Adrenal gland (tissue), 12 donors: ENCODE measurements around the gene ABHD16B. TPM values are rescaled to one million over a fixed set of nuclear protein-coding genes. Genes with fewer than 3 reads are reported as not detected.

Source experiments
- DNase-seq, 7 donors: peaks; one replicate each; pipeline ENCODE4 v3.0.0-alpha.2; 2019 to 2020
- H3K27ac ChIP-seq, 5 donors: fragments of 200-600 bp; sonication (generic) in 4 of 5; 1 replicate in 3 of 5; 2 replicates in 2 of 5; pipeline versions ENCODE4 v1.5.1 to v1.8.0; 2016 to 2020; ENCODE audit warnings: mild to moderate bottlenecking in 1 of 5
- H3K27me3 ChIP-seq: fragments of 200-600 bp; 2 replicates; pipeline ENCODE4 v1.8.0; 2021
- H3K36me3 ChIP-seq, 2 donors: fragments of 200-600 bp; replicated peaks in 1 of 2; 1 replicate in 1 of 2; 2 replicates in 1 of 2; pipeline versions ENCODE4 v1.5.1 to v1.8.0; 2018 to 2022
- H3K4me1 ChIP-seq, 2 donors: fragments of 200-600 bp; replicated peaks in 1 of 2; 1 replicate in 1 of 2; 2 replicates in 1 of 2; pipeline versions ENCODE4 v1.5.1 to v1.8.0; 2018 to 2021
- H3K4me3 ChIP-seq, 4 donors: fragments of 200-600 bp; sonication (generic) in 3 of 4; one replicate each; pipeline ENCODE4 v1.5.1; 2016 to 2018
- H3K9me3 ChIP-seq, 3 donors: fragments of 200-600 bp; sonication (generic) in 1 of 3; replicated peaks in 1 of 3; 1 replicate in 2 of 3; 2 replicates in 1 of 3; pipeline versions ENCODE4 v1.5.1 to v1.8.0; 2016 to 2021
- CTCF ChIP-seq, 6 experiments: fragments of 450-650 bp in 4 of 6; fragments of 200-600 bp in 2 of 6; sonication (generic) in 1 of 6; IDR thresholded peaks; 1 replicate in 5 of 6; 2 replicates in 1 of 6; pipeline versions ENCODE4 v1.5.1 to v1.8.0; 2016 to 2021; ENCODE audit warnings: antibody characterized with exemption in 6 of 6, mild to moderate bottlenecking in 2 of 6, moderate library complexity in 1 of 6
- POLR2A ChIP-seq, 2 donors: fragments of 450-650 bp; IDR thresholded peaks; one replicate each; pipeline ENCODE4 v1.6.1; 2017; ENCODE audit warnings: antibody characterized with exemption in 2 of 2, mild to moderate bottlenecking in 2 of 2, moderate library complexity in 1 of 2
- WGBS, 4 donors: extraction: QIAGEN DNeasy Blood & Tissue Kit in 2 of 4; methylation state at CpG; one replicate each; pipeline versions ENCODE4 v1.1.5 to v1.1.7; 2013 to 2017; 5-methylcytosine and 5-hydroxymethylcytosine counted together
- intact Hi-C, 2 donors: fragments of 100-400 bp; cut with DNase I; formaldehyde crosslinking; loops; one replicate each; pipeline versions ENCODE4 v1.14.1 to v1.15.0; 2022 to 2023
- polyA plus RNA-seq, 3 donors: library from polyadenylated mRNA; stranded (reverse); fragments of 200-250 nt in 2 of 3; fragments of 350-450 nt in 1 of 3; fragmentation: Illumina TruSeq in 1 of 3; extraction: RNeasy Lipid Tissue Mini Kit (QIAGEN cat#74804) in 1 of 3; gene quantifications; one replicate each; pipeline ENCODE4 v1.2.3, GENCODE V29; 2013 to 2014
- small RNA-seq, 2 donors: library from RNA; depleted of rRNA; stranded (forward); fragments of <200 nt; gene quantifications; one replicate each; pipeline ENCODE3, GENCODE V24; 2016
- total RNA-seq, 9 donors: library from RNA; depleted of rRNA in 4 of 9; stranded (reverse); fragments of >200 nt in 4 of 9; fragments of 120-200 nt in 1 of 9; fragmentation: NEBNext Ultra II Directional in 1 of 9; extraction: Animal tissue kit (Norgen Biotek cat#: 25700) in 1 of 9; gene quantifications; one replicate each; pipeline versions ENCODE4 v1.1.0 to v1.2.4, GENCODE V29; 2013 to 2023
- donor health status: healthy with polysubstance abuse.
- donor health status: Bipolar disorder and iron deficiency.
- donor health status: DM: yes; HTN: yes; CAD: no.
- donor health status: DM: no; HTN: no; CAD: no.
- donor health status: DM: no; HTN: no; CAD: no.
- donor health status: DM: yes; HTN: yes; CAD: no.

The ABHD16B gene
- total and polyA plus RNA-seq, 12 donors = 0.54 to 1.2 TPM; not detected in 10

GRCh38 chr20:63903796-63904561, 42.7 kb downstream of the ABHD16B start:
- Histone ChIP-seq H3K4me3 (no peak overlapping the region), H3K9me3 (no peaks in the 10 kb centered on the region), H3K27me3 (no peaks in the 10 kb centered on the region), H3K4me1 (peaks cover 3 to 28% of the 10 kb centered on the region in 2 donors), H3K36me3 (no peaks in the 10 kb centered on the region), H3K27ac (no peak overlapping the region)
- DNase-seq = no peak
- TF ChIP-seq POLR2A (IDR thresholded peaks at IDR 0.05) = no peak
- TF ChIP-seq CTCF (IDR thresholded peaks at IDR 0.05) = no peak
- 82 to 86% (median 85%) methylated on average over 11 of the region's 11 CpGs for WGBS, 4 donors
- intact Hi-C loops = no loop called here

GRCh38 chr20:63908008-63908682, 46.8 kb downstream of the ABHD16B start:
- H3K27me3 ChIP-seq = no peaks in the 10 kb centered on the region
- H3K4me3 ChIP-seq = no peak overlapping the region
- H3K36me3 ChIP-seq = no peaks in the 10 kb centered on the region
- no peak for TF ChIP-seq CTCF (IDR thresholded peaks at IDR 0.05)
- TF ChIP-seq POLR2A (IDR thresholded peaks at IDR 0.05) = no peak
- WGBS, 4 donors = 73 to 79% (median 74%) methylated on average over 14 to 16 of the region's 16 CpGs
- H3K9me3 ChIP-seq = no peaks in the 10 kb centered on the region
- peaks cover 0 to 18% of the 10 kb centered on the region in 2 donors for H3K4me1 ChIP-seq
- intact Hi-C loops = no loop called here
- no peak for DNase-seq
- no peak overlapping the region for H3K27ac ChIP-seq

GRCh38 chr20:63911176-63911575, 49.9 kb downstream of the ABHD16B start:
- H3K4me1 ChIP-seq = peaks cover 4 to 30% of the 10 kb centered on the region in 2 donors
- no peak for TF ChIP-seq CTCF (IDR thresholded peaks at IDR 0.05)
- TF ChIP-seq POLR2A (IDR thresholded peaks at IDR 0.05) = no peak
- no peaks in the 10 kb centered on the region for H3K36me3 ChIP-seq
- intact Hi-C loops = no loop called here
- H3K27me3 ChIP-seq = no peaks in the 10 kb centered on the region
- peak in 6 of 7 donors; percentile 47 to 70 (median 58) for DNase-seq
- 28 to 40% (median 33%) methylated on average over 12 of the region's 12 CpGs for WGBS, 4 donors
- no peak overlapping the region for H3K4me3 ChIP-seq
- no peaks in the 10 kb centered on the region for H3K9me3 ChIP-seq
- H3K27ac ChIP-seq = peak overlapping the region in 1 of 5 donors; percentile 45

Small RNA genes lying within 50 kb of the gene (small RNA-seq; reads per million reads assigned to genes)
- gene RNU1-134P = 0 reads per million in 2 donors

Other genes starting within 250 kb of the ABHD16B start
- 10 to 100 TPM in 6 of 9 donors, 1 to 10 TPM in 3; 5.7 to 18.2 (median 12.1) TPM for gene GMEB2, start 234.4 kb upstream of the ABHD16B start, total RNA-seq
- 10 to 100 TPM in 2 of 3 donors, 1 to 10 TPM in 1; 4.2 to 13.9 (median 13.6) TPM for gene GMEB2, start 234.4 kb upstream of the ABHD16B start, polyA plus RNA-seq
- gene STMN3, start 208.1 kb upstream of the ABHD16B start, total RNA-seq = 10 to 100 TPM; 29.2 to 85.0 (median 48.6) TPM
- 100 to 1,000 TPM in 1 of 3 donors, 10 to 100 TPM in 2; 34.5 to 109 (median 72.3) TPM for gene STMN3, start 208.1 kb upstream of the ABHD16B start, polyA plus RNA-seq
- gene RTEL1, start 203.2 kb upstream of the ABHD16B start, total RNA-seq = 100 to 1,000 TPM in 1 of 9 donors, 10 to 100 TPM in 8; 10.9 to 110 (median 32.1) TPM
- gene RTEL1, start 203.2 kb upstream of the ABHD16B start, polyA plus RNA-seq = 100 to 1,000 TPM in 1 of 3 donors, 10 to 100 TPM in 1, 1 to 10 TPM in 1; 9.4 to 109 (median 70.8) TPM
- 1 to 10 TPM in 6 of 9 donors, under 1 TPM in 1, not detected in 2; 0.78 to 6.7 (median 2.1) TPM for gene TNFRSF6B, start 164.8 kb upstream of the ABHD16B start, total RNA-seq
- gene TNFRSF6B, start 164.8 kb upstream of the ABHD16B start, polyA plus RNA-seq = 10 to 100 TPM in 2 of 3 donors, not detected in 1; 36.1 to 43.3 TPM
- 10 to 100 TPM; 31.7 to 63.8 (median 42.0) TPM for gene ARFRP1, start 153.5 kb upstream of the ABHD16B start, total RNA-seq
- 10 to 100 TPM; 18.8 to 75.9 (median 52.2) TPM for gene ARFRP1, start 153.5 kb upstream of the ABHD16B start, polyA plus RNA-seq
- 10 to 100 TPM; 20.9 to 56.2 (median 31.0) TPM for gene ZGPAT, start 153.5 kb upstream of the ABHD16B start, total RNA-seq
- 100 to 1,000 TPM in 1 of 3 donors, 10 to 100 TPM in 1, 1 to 10 TPM in 1; 4.4 to 120 (median 61.7) TPM for gene ZGPAT, start 153.5 kb upstream of the ABHD16B start, polyA plus RNA-seq
- gene LIME1, start 124.8 kb upstream of the ABHD16B start, total RNA-seq = 10 to 100 TPM in 4 of 9 donors, 1 to 10 TPM in 5; 1.6 to 32.2 (median 6.3) TPM
- 100 to 1,000 TPM in 1 of 3 donors, 10 to 100 TPM in 1, under 1 TPM in 1; 0.22 to 103 (median 45.0) TPM for gene LIME1, start 124.8 kb upstream of the ABHD16B start, polyA plus RNA-seq
- gene SLC2A4RG, start 121.7 kb upstream of the ABHD16B start, total RNA-seq = 100 to 1,000 TPM in 1 of 9 donors, 10 to 100 TPM in 8; 28.4 to 122 (median 46.7) TPM
- gene SLC2A4RG, start 121.7 kb upstream of the ABHD16B start, polyA plus RNA-seq = 100 to 1,000 TPM in 2 of 3 donors, 1 to 10 TPM in 1; 7.9 to 210 (median 150) TPM
- gene ZBTB46, start 30.2 kb upstream of the ABHD16B start, total RNA-seq = 10 to 100 TPM in 5 of 9 donors, 1 to 10 TPM in 4; 7.7 to 22.4 (median 13.7) TPM
- gene ZBTB46, start 30.2 kb upstream of the ABHD16B start, polyA plus RNA-seq = 10 to 100 TPM in 1 of 3 donors, 1 to 10 TPM in 1, under 1 TPM in 1; 0.77 to 11.3 (median 5.4) TPM
- gene TPD52L2, start 3.8 kb downstream of the ABHD16B start, total RNA-seq = 100 to 1,000 TPM in 6 of 9 donors, 10 to 100 TPM in 3; 81.9 to 125 (median 112) TPM
- 100 to 1,000 TPM in 2 of 3 donors, 10 to 100 TPM in 1; 92.2 to 114 (median 110) TPM for gene TPD52L2, start 3.8 kb downstream of the ABHD16B start, polyA plus RNA-seq
- 10 to 100 TPM; 53.8 to 78.0 (median 64.7) TPM for gene DNAJC5, start 33.6 kb downstream of the ABHD16B start, total RNA-seq
- gene DNAJC5, start 33.6 kb downstream of the ABHD16B start, polyA plus RNA-seq = 10 to 100 TPM; 26.5 to 31.7 (median 29.7) TPM
- gene UCKL1, start 94.9 kb downstream of the ABHD16B start, total RNA-seq = 10 to 100 TPM; 14.9 to 56.8 (median 37.7) TPM
- gene UCKL1, start 94.9 kb downstream of the ABHD16B start, polyA plus RNA-seq = 100 to 1,000 TPM in 1 of 3 donors, 10 to 100 TPM in 2; 12.1 to 101 (median 91.3) TPM
- gene ZNF512B, start 108.4 kb downstream of the ABHD16B start, total RNA-seq = 10 to 100 TPM in 7 of 9 donors, 1 to 10 TPM in 2; 8.5 to 24.7 (median 14.0) TPM
- 10 to 100 TPM in 2 of 3 donors, 1 to 10 TPM in 1; 3.5 to 39.4 (median 12.1) TPM for gene ZNF512B, start 108.4 kb downstream of the ABHD16B start, polyA plus RNA-seq
- 1 to 10 TPM; 1.1 to 8.8 (median 4.5) TPM for gene SAMD10, start 118.1 kb downstream of the ABHD16B start, total RNA-seq
- gene SAMD10, start 118.1 kb downstream of the ABHD16B start, polyA plus RNA-seq = 1 to 10 TPM; 1.7 to 8.4 (median 4.4) TPM
- 10 to 100 TPM; 49.4 to 73.9 (median 57.6) TPM for gene PRPF6, start 119.6 kb downstream of the ABHD16B start, total RNA-seq
- gene PRPF6, start 119.6 kb downstream of the ABHD16B start, polyA plus RNA-seq = 10 to 100 TPM; 48.3 to 49.8 (median 49.1) TPM
- 1 to 10 TPM in 2 of 9 donors, under 1 TPM in 7; 0.13 to 1.9 (median 0.42) TPM for gene C20orf204, start 174.7 kb downstream of the ABHD16B start, total RNA-seq
- 1 to 10 TPM in 2 of 3 donors, under 1 TPM in 1; 0.05 to 4.8 (median 1.6) TPM for gene C20orf204, start 174.7 kb downstream of the ABHD16B start, polyA plus RNA-seq
- gene SOX18, start 188.1 kb downstream of the ABHD16B start, total RNA-seq = 10 to 100 TPM in 5 of 9 donors, 1 to 10 TPM in 3, under 1 TPM in 1; 0.89 to 45.2 (median 30.4) TPM
- gene SOX18, start 188.1 kb downstream of the ABHD16B start, polyA plus RNA-seq = 10 to 100 TPM in 2 of 3 donors, under 1 TPM in 1; 0.59 to 51.0 (median 16.2) TPM
- 10 to 100 TPM; 12.6 to 78.6 (median 51.2) TPM for gene TCEA2, start 201.7 kb downstream of the ABHD16B start, total RNA-seq
- 100 to 1,000 TPM in 2 of 3 donors, 10 to 100 TPM in 1; 19.6 to 184 (median 132) TPM for gene TCEA2, start 201.7 kb downstream of the ABHD16B start, polyA plus RNA-seq
- gene RGS19, start 218.0 kb downstream of the ABHD16B start, total RNA-seq = 10 to 100 TPM in 8 of 9 donors, 1 to 10 TPM in 1; 5.7 to 42.0 (median 16.0) TPM
- 10 to 100 TPM in 2 of 3 donors, 1 to 10 TPM in 1; 3.0 to 13.5 (median 12.4) TPM for gene RGS19, start 218.0 kb downstream of the ABHD16B start, polyA plus RNA-seq
- 1 to 10 TPM; 1.6 to 5.7 (median 3.0) TPM for gene OPRL1, start 218.6 kb downstream of the ABHD16B start, total RNA-seq
- gene OPRL1, start 218.6 kb downstream of the ABHD16B start, polyA plus RNA-seq = 1 to 10 TPM in 1 of 3 donors, under 1 TPM in 2; 0.24 to 1.6 (median 0.88) TPM
- under 1 TPM in 1 of 9 donors, not detected in 8; 0.28 TPM for gene LKAAEAR1, start 222.9 kb downstream of the ABHD16B start, total RNA-seq
- 1 to 10 TPM in 2 of 3 donors, not detected in 1; 1.1 to 1.2 TPM for gene LKAAEAR1, start 222.9 kb downstream of the ABHD16B start, polyA plus RNA-seq
- under 1 TPM in 2 of 9 donors, not detected in 7; 0.34 to 0.42 TPM for gene NPBWR2, start 246.1 kb downstream of the ABHD16B start, total RNA-seq
- gene NPBWR2, start 246.1 kb downstream of the ABHD16B start, polyA plus RNA-seq = under 1 TPM in 2 of 3 donors, not detected in 1; 0.18 to 0.32 TPM